ENCODE results near the gene ETV5.

The ETV5 gene

DNA sequence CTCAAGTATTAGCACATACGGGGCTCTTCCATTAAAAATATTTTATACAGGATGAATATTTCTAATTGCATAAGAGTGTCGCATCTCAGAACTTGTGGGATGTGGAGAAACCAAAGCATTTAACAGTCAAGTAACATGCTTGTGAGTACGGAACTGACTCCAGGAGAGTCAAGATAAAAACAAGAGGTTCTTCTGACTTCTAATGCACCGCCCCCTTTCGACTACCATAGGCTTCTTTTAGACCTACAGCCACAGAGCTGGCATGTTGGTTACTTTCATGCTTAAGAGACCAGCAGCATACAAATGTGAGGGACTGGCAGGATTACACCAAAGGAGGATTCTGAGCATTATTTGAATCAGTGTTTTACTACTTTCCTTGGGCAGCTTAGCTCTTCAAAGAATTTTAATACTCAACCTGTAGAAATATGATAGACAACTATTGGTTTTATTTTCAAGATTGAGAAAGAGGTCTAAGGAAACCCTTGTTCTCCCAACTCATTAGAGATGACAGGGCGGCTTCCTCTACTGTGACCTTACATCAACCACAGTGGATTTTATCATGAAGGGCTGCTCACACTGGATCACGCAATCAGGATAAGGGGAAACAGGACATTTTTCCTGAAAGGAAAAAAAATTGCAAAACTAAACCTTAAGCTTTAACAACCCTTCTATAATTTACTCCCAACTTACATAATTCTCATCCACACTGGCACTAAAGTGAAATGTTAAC lies 14.0 kb downstream of the ETV5 start:
- DNase-seq: no peak

DNA sequence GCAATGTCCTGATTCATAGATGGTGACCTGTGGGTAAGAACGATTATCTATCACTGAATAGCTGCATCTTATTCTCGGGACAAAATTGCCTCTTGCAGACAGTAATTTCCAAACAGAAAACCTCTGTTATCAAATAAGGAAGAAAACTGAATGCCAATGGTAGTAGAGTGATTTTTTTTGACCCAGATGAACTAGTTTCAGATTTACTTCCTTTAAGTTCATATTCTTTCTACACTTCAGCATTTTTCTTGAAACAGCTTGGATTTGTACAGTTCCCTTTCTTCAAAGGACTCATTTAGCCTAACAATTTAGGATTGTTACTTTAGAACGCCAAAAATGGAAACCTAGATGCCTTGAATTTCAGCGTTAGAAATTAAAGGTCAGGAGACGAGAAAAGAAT lies 14.6 kb downstream of the ETV5 start:
- DNase-seq: no peak

- no peak for DNase-seq
Measured at GRCh38 chr3:186093271-186093900, 15.5 kb downstream of the ETV5 start.

DNA sequence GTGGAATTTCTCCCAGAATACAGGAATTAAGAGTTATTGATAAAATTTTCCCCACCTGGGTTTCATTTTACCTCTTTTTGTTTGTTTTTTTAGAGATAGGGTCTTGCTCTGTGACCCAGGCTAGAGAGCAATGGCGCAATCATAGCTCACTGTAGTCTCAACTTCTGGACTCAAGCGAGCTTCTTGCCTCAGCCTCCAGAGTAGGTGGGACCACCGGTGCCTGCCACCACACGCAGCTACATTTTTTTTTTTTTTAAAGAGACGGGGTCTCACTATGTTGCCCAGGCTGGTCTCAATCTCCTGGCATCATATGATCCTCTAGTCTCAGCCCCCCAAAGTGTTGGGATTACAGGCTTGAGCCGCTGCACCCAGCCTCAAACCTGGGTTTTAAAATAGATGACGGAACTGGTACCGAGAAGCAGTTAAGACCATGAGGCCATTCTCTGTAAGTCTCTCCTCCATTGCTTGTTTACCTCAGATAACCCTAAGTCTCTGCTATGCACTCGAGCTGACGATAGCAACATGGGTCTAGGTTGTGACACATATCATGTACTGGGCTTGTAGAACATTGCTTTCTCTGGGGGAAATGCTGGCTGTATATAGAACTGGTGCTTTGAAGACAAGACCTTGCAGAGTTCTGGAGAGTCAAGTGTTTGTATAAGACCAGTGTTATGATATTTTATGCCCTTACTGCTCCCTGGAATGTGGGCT lies 16.4 kb downstream of the ETV5 start:
- no peak for DNase-seq

GRCh38 chr3:186090901-186091300 lies 18.0 kb downstream of the ETV5 start:
- no peak for DNase-seq

DNA sequence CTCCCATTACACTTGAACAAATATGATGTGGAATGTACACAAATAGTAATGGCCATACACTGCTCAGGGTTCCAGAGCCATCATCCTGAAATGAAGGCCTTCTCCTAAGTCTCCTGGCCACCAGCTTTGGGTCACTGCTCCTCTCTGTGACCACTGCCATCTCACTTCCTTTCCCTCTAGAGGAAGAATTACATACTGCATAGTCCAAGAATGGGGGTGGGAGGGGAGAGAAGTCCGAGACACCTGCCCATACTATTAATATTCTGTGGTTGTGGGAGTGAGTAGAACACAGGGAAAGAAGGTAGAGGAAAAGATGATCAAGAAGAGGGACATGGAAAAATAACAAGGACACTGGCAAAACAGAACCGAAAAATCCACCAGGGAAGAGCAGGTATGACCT lies 20.6 kb downstream of the ETV5 start:
- no peak for DNase-seq

GRCh38 chr3:186084264-186084663 lies 24.6 kb downstream of the ETV5 start:
- no peak for DNase-seq

DNA sequence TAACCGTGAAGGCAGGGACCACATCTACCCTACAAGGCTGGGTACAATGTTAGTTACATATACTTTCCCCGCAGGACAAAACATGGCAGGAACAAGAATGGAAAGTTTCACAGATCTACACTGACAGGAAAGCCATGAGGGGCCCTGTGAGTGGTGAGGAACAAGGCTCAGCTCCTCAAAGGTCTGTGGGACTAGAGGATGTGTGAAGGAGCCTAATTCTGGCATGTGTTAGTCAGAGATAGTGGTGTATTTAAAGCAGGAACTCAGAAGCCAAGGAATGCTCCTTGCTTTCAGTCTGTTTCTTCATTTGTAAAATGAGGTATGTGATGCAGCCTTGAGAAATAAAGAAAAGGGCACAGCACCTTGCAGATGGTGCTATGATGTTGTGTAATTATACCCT lies 25.1 kb downstream of the ETV5 start:
- no peak for DNase-seq

DNA sequence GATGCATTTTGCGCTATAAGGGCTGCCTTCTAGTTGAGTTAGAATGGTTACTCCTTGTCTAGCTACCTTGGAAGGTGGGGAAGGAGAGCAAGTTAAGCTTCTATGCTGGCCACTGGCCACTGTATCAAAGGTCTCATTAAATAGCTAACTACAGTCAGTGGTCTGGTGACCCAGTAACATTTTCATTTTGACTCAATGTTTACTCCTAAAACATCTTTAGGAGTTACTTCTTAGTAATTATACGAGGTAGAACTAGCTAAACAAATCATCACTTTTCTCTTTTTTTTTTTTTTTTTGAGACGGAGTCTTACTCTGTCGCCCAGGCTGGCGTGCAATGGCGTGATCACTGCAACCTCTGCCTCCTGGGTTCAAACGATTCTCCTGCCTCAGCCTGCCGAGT lies 26.7 kb downstream of the ETV5 start:
- DNase-seq: no peak

DNA sequence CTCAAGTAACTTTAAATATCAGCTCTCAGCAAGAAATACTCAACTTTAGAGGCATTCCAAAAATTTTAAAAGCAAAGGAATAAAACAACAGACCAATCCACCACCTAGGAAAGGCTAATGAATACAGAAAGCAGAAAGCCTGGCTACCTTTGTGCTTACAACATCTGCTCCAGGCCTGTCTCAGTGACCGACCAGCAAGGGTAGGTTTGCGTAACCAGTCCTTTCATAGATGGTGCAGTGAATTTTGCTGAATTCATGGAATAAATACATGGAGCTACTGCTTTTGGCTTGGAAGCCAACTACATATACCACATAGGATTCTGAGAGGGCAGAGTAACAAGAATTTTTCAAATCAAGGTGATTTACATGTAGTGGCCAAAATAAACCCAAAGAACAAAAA lies 27.2 kb downstream of the ETV5 start:
- DNase-seq: no peak

DNA sequence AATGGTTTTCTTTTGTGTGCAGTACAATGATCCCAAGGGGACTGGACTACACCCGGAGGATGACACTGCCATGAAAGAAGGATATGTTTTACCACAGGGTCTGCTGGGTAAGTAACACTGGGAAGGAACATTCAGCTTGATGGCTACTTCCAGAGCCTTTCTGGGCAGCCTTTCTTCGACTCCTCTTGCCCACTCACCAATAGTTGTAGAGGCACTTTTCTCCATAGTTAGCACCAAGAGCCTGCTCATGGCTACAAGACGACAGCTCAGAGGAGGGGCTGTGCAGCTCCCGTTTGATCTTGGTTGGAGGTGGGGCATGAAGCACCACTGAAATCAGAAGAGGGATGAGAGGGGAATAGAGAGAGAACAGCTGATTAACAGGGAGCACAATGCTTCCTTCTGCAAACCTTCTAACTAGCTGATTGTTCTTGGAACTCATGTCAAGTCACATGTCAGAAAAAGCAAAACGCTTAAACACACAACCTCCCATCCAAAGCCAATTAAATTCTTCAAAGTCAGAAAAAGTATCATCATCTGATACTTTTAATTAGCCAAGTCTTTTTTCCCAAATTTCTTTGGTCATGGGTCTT lies 27.9 kb downstream of the ETV5 start:
- DNase-seq: no peak

GRCh38 chr3:186079925-186080324 lies 29.0 kb downstream of the ETV5 start:
- DNase-seq: no peak

DNA sequence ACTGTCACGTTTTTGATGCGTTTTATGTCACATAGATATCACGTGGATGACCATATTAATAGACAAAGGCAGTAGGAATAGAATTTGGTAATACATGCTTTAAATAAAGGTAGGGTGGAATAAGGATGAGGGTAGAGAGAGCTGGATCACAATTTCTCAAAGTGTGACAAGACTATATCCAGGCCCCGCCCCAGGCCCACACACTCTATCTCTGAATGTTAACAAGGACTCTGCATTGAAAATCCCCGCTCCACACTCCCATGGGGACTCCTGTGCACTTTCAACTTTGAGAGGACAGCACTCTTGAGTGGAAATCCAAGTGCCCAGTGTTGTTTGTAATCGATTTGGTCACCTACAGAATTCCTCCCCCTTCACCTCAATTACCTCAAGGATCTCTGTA lies 31.4 kb downstream of the ETV5 start:
- DNase-seq: no peak

DNA sequence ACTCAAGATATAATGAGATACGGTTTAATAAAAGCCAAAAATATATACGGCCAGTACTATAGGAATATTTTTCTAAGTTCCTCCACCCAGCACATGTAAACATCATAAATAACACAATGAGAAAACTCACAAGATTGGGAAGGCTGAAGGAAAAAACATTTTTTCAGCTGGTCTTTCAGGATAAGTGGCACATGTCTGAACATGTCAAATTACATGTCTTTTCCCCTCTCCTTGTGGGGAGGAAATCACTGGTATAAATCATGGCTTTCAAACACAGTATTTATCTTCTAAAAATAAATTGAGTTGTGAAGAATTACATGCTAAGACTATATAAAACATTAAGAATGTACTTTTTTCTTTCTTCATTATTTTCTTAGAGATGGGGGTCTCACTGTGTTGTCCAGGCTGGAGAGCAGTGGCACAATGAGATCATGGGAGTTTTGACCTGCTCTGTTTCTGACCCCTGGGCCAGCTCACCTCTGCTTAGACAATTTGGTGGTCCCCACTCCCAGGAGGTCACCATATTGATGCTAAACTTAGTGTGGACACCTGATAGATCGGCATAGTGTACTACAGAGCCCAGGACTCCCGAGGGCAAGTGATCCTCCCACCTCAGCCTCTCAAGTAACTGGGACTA lies 32.8 kb downstream of the ETV5 start:
- DNase-seq: no peak

GRCh38 chr3:186075489-186075888 lies 33.4 kb downstream of the ETV5 start:
- no peak for DNase-seq

GRCh38 chr3:186073641-186074040 lies 35.2 kb downstream of the ETV5 start:
- DNase-seq: no peak

DNA sequence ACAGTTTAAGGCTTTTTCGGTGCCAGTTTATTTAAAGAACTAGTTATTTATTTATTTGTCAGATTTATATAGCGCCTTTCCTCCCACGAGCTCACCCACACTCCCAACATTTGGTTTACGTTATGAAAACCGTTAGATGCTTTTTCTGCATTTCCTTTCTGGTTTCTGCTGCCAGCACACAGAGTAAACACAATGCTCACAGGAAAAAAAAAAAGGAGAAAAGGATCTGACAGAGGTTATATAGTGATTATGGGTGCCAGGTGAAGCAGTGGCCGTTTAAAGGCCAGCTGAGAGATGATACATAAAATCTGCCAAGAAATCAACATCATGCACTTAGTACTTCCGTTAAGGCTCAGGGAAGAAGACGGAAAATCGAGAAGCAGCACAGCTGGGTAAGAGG lies 37.9 kb downstream of the ETV5 start:
- no peak for DNase-seq

- DNase-seq: no peak
Measured at GRCh38 chr3:186070550-186070949, 38.3 kb downstream of the ETV5 start.

GRCh38 chr3:186070133-186070532 lies 38.8 kb downstream of the ETV5 start:
- no peak for DNase-seq

DNA sequence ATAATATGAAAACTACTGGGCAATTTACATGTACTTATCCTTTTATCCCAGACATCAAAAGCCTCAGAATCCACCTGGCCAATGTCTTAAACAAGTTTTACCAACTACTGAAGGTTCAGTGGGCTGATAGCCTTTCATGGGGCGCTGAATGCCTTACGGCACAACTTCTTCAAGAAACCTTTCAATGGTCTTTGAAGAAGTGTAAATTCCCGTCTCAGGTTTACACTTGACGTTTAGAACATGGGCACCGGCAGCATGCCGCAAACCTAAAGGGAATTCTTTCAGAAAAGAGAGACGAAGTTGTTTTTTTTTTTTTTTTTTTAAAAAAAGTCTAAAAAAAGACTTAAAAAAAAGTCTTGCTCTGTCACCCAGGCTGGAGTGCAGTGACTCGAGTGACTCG lies 39.7 kb downstream of the ETV5 start:
- DNase-seq: no peak

- no peak for DNase-seq
Measured at GRCh38 chr3:186068243-186068552, 40.7 kb downstream of the ETV5 start.

DNA sequence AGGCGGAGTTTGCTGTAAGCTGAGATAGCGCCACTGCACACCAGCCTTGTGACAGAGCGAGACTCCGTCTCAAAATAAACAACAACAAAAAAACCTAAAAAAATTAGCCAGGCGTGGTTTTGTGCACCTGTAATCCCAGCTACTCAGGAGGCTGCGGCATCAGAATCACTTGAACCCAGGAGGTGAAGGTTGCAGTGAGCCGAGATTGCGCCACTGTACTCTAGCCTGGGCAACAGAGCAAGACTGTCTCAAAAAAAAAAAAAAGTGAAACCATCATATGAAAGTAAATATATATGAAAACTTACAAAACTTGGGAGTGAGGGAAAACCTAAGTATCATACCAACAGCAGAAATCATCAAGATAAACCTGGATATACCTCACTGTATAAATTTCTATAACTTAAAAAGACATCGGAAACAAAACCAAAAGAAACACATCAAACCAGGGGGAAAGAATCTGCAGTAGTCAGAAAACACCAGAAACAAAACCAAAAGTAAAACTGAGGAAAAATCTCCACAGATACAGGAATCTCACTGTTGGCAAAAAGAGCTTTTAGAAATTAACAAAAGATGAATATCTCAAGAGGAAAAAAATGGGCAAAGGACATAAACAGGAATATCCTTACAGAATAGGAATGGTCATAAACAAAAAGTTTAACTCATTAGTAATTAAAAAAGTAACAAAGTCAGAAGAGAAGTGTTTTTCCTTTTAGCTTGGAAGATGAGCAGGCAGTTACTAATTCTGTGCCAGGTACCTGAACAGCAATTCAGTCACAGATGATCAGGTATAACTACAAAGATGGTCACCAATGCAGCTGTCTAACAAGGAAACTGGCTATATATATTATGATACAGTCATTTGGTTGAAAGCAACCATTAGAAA lies 41.3 kb downstream of the ETV5 start:
- DNase-seq: no peak

- DNase-seq: no peak
Measured at GRCh38 chr3:186060222-186060621, 48.7 kb downstream of the ETV5 start.

Measured in activated CD4-positive, alpha-beta T cell treated with anti-CD3 and anti-CD28 coated beads, Interleukin-2, amount 50 U/mL, for 4 hours (primary cell).